ENCODE measurements around the gene FHIP1A. TPM values are rescaled to one million over a fixed set of nuclear protein-coding genes. Genes with fewer than 3 reads are reported as not detected.

The FHIP1A gene
- total and polyA plus RNA-seq, 2 of the 13 experiments (the other 11 are each of a cell fraction or from before 2014, with no cell fraction given): 4.1 to 6.2 TPM

GRCh38 chr4:151409470-151410313 lies 716 bp downstream of the FHIP1A start (continued):
- TF ChIP-seq ZNF576 (CRISPR knock-in tag; IDR thresholded peaks at IDR 0.05): no peak
- no peak for TF ChIP-seq ZBTB39 (CRISPR knock-in tag; IDR thresholded peaks at IDR 0.05)
- TF ChIP-seq ZBTB10 (CRISPR knock-in tag; IDR thresholded peaks at IDR 0.05; ENCODE audit: borderline replicate concordance): no peak
- no peak for TF ChIP-seq PHF21A (CRISPR knock-in tag; IDR thresholded peaks at IDR 0.05)
- TF ChIP-seq ZNF136 (CRISPR knock-in tag; IDR thresholded peaks at IDR 0.05; ENCODE audit: low read depth): no peak
- no peak for TF ChIP-seq ZNF883 (CRISPR knock-in tag; IDR thresholded peaks at IDR 0.05; ENCODE audit: not compliant biosample characterization)
- TF ChIP-seq ZBTB7B (CRISPR knock-in tag; IDR thresholded peaks at IDR 0.05): no peak
- TF ChIP-seq FOXM1 (CRISPR knock-in tag; IDR thresholded peaks at IDR 0.05): no peak
- no peak for TF ChIP-seq HMGA1 (CRISPR knock-in tag; conservative IDR thresholded peaks at IDR 0.05)
- TF ChIP-seq MAFG (CRISPR knock-in tag; IDR thresholded peaks at IDR 0.05): no peak
- TF ChIP-seq, protein P1, sequence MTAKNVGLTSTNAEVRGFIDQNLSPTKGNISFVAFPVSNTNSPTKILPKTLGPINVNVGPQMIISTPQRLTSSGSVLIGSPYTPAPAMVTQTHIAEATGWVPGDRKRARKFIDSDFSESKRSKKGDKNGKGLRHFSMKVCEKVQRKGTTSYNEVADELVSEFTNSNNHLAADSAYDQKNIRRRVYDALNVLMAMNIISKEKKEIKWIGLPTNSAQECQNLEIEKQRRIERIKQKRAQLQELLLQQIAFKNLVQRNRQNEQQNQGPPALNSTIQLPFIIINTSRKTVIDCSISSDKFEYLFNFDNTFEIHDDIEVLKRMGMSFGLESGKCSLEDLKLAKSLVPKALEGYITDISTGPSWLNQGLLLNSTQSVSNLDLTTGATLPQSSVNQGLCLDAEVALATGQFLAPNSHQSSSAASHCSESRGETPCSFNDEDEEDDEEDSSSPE (CRISPR knock-in tag; IDR thresholded peaks at IDR 0.05): no peak
- TF ChIP-seq ZNF570 (CRISPR knock-in tag; IDR thresholded peaks at IDR 0.05; ENCODE audit: borderline replicate concordance): no peak
- TF ChIP-seq THYN1 (CRISPR knock-in tag; IDR thresholded peaks at IDR 0.05; ENCODE audit: borderline replicate concordance, low read depth): no peak
- no peak for TF ChIP-seq POLR2AphosphoS5 (IDR thresholded peaks at IDR 0.05; ENCODE audit: low read depth, low read length)
- no peak for TF ChIP-seq ZNF530 (CRISPR knock-in tag; IDR thresholded peaks at IDR 0.05; ENCODE audit: low read depth)
- TF ChIP-seq STAT6 (CRISPR knock-in tag; IDR thresholded peaks at IDR 0.05; ENCODE audit: borderline replicate concordance): no peak
- TF ChIP-seq ZC3H13 (CRISPR knock-in tag; IDR thresholded peaks at IDR 0.05): no peak
- TF ChIP-seq GABPB1 (CRISPR knock-in tag; IDR thresholded peaks at IDR 0.05): no peak; the same call in 1 of the 2 replicates
- TF ChIP-seq GPN1 (CRISPR knock-in tag; IDR thresholded peaks at IDR 0.05; ENCODE audit: borderline replicate concordance): no peak
- no peak for TF ChIP-seq HMG20A (CRISPR knock-in tag; IDR thresholded peaks at IDR 0.05; ENCODE audit: borderline replicate concordance)
- no peak for TF ChIP-seq ZNF3 (CRISPR knock-in tag; IDR thresholded peaks at IDR 0.05)

Measured in HepG2 (cell line).